ENCODE measurements around the gene SIVA1. TPM values are rescaled to one million over a fixed set of nuclear protein-coding genes. Genes with fewer than 3 reads are reported as not detected.

SIVA1 gene
- total RNA-seq, 4 donors from 2014 or later, result 64.6 to 144 (median 115) TPM

GRCh38 chr14:104717137-104717536 lies 35.8 kb upstream of the SIVA1 start:
- Histone ChIP-seq H3K4me1 (peaks cover 0 to 5% (median 0%) of the 10 kb centered on the region in 4 donors), H3K4me3 (no peak overlapping the region), H3K27ac (no peak overlapping the region), H3K36me3 (peaks cover 0 to 60% (median 0%) of the 10 kb centered on the region in 3 donors), H3K9me3 (no peaks in the 10 kb centered on the region), H3K27me3 (no peaks in the 10 kb centered on the region)
- no peak for TF ChIP-seq POLR2A (IDR thresholded peaks at IDR 0.05)
- TF ChIP-seq CTCF (IDR thresholded peaks at IDR 0.05), result no peak
- DNase-seq, result no peak

- peaks cover 0 to 55% (median 0%) of the 10 kb centered on the region in 3 donors for H3K36me3 ChIP-seq
- no peaks in the 10 kb centered on the region for H3K9me3 ChIP-seq
- H3K27ac ChIP-seq, result no peak overlapping the region
- no peak overlapping the region for H3K4me3 ChIP-seq
- H3K27me3 ChIP-seq, result no peaks in the 10 kb centered on the region
- H3K4me1 ChIP-seq, result peaks cover 0 to 10% (median 0%) of the 10 kb centered on the region in 4 donors
- peak in 1 of 3 donors; percentile 26 for DNase-seq
- TF ChIP-seq CTCF (IDR thresholded peaks at IDR 0.05), result no peak
- TF ChIP-seq POLR2A (IDR thresholded peaks at IDR 0.05), result no peak
Observed at GRCh38 chr14:104717646-104718045, 35.3 kb upstream of the SIVA1 start.

- peaks cover 0 to 50% (median 0%) of the 10 kb centered on the region in 3 donors for H3K36me3 ChIP-seq
- no peak for DNase-seq
- TF ChIP-seq POLR2A (IDR thresholded peaks at IDR 0.05), result no peak
- no peak for TF ChIP-seq CTCF (IDR thresholded peaks at IDR 0.05)
Observed at GRCh38 chr14:104718147-104718546, 34.8 kb upstream of the SIVA1 start.

GRCh38 chr14:104718871-104719270 lies 34.1 kb upstream of the SIVA1 start:
- no peak for TF ChIP-seq CTCF (IDR thresholded peaks at IDR 0.05)
- TF ChIP-seq POLR2A (IDR thresholded peaks at IDR 0.05), result no peak
- peaks cover 0 to 43% (median 0%) of the 10 kb centered on the region in 3 donors for H3K36me3 ChIP-seq
- no peak for DNase-seq
- no peaks in the 10 kb centered on the region for H3K9me3 ChIP-seq
- no peak overlapping the region for H3K27ac ChIP-seq
- H3K4me1 ChIP-seq, result peaks cover 5 to 22% (median 7%) of the 10 kb centered on the region in 4 donors
- no peaks in the 10 kb centered on the region for H3K27me3 ChIP-seq
- H3K4me3 ChIP-seq, result no peak overlapping the region

More at GRCh38 chr14:104718147-104718546, 34.8 kb upstream of the SIVA1 start:
- peaks cover under 1 to 15% (median 1%) of the 10 kb centered on the region in 4 donors for H3K4me1 ChIP-seq
- no peak overlapping the region for H3K4me3 ChIP-seq
- H3K9me3 ChIP-seq, result no peaks in the 10 kb centered on the region
- H3K27ac ChIP-seq, result no peak overlapping the region
- H3K27me3 ChIP-seq, result no peaks in the 10 kb centered on the region

GRCh38 chr14:104719343-104719742 lies 33.6 kb upstream of the SIVA1 start:
- H3K4me1 ChIP-seq, result peaks cover 5 to 24% (median 8%) of the 10 kb centered on the region in 4 donors
- H3K27ac ChIP-seq, result no peak overlapping the region
- H3K9me3 ChIP-seq, result no peaks in the 10 kb centered on the region
- H3K4me3 ChIP-seq, result no peak overlapping the region
- H3K36me3 ChIP-seq, result peaks cover 0 to 38% (median 0%) of the 10 kb centered on the region in 3 donors
- H3K27me3 ChIP-seq, result no peaks in the 10 kb centered on the region
- DNase-seq, result no peak
- TF ChIP-seq CTCF (IDR thresholded peaks at IDR 0.05) (no peak), POLR2A (IDR thresholded peaks at IDR 0.05) (no peak)
